Measurements from ENCODE around the gene RILP. TPM values are rescaled to one million over a fixed set of nuclear protein-coding genes. Genes with fewer than 3 reads are reported as not detected.

Gene RILP
- polyA plus RNA-seq, 5 donors: 6.2 to 10.2 (median 7.7) TPM

- DNase-seq: peak; percentile 95 to 96
Measured at GRCh38 chr17:1648963-1649843, 463 bp downstream of the RILP start.

DNA sequence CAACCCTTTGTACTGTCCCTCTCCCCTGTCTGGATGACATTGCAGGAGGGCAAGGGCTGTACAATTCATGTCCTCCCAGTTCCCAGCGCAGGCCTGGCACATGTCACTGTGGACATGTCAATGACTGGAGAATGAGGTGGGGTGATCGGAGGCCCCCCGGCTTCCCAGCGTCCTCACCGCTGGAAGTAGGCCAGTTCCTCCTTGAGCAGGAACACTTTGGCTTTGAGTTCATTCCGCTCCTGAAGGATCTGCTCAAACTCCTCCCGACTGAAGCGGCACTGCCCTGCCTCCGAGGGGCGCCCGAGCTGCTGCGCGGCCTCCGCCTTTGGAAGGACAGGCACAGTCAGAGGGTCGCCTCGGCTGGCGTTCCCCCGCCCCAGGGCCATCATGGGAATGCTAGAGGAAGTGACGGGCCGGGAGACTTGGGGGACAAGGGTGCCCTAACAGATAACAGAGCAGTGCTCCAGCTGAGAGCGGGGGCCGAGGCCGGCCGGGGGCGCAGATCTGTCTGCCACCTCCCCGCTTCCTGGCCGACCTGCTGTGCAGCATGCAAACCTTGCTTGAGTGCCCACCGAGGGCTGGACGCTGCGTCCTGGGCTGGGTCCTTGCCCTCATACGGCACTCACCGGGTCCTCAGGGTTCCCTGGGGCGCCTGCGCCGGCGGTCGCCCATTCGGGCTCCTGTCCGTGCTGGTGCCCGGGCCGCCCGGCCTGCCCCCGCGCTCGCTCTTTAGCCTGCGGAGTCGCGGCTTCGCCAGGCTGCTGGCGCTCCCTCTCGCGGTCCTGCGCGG lies 1.3 kb downstream of the RILP start:
- no peak for DNase-seq

GRCh38 chr17:1647802-1648171 lies 1.9 kb downstream of the RILP start:
- DNase-seq: no peak

DNA sequence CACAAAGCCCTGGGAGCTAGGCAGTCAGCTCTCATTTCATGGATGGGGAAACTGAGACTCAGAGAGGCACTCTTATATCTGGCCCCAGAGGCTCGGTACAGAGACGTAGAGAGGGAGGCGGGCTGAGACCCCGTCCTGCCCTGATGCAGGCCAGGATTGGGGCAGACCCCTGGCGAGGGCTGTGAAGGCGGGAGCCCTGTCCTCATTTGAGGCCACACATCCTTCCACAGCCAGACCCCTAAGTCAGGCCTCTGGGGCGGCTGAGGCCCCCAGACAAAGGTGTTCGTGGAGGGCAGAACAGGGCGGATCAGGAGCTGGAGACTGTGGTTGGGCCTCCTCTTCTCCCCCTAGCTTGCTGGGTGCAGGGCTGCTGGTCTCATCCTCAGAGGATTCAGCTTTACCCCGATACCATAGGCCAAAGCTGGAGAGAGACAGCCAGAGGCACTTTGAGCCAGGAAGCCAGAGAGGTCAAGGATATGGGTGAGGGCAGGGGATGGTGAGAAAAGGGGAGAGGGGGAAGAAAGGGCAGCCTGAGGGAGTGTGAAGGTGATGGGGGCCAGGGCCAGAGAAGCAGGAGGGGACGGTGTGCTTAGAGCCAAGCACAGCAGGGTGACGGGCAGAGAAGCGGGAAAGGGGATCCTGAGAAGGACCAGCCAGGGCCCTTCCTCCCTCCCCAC lies 3.3 kb downstream of the RILP start:
- no peak for DNase-seq

DNA sequence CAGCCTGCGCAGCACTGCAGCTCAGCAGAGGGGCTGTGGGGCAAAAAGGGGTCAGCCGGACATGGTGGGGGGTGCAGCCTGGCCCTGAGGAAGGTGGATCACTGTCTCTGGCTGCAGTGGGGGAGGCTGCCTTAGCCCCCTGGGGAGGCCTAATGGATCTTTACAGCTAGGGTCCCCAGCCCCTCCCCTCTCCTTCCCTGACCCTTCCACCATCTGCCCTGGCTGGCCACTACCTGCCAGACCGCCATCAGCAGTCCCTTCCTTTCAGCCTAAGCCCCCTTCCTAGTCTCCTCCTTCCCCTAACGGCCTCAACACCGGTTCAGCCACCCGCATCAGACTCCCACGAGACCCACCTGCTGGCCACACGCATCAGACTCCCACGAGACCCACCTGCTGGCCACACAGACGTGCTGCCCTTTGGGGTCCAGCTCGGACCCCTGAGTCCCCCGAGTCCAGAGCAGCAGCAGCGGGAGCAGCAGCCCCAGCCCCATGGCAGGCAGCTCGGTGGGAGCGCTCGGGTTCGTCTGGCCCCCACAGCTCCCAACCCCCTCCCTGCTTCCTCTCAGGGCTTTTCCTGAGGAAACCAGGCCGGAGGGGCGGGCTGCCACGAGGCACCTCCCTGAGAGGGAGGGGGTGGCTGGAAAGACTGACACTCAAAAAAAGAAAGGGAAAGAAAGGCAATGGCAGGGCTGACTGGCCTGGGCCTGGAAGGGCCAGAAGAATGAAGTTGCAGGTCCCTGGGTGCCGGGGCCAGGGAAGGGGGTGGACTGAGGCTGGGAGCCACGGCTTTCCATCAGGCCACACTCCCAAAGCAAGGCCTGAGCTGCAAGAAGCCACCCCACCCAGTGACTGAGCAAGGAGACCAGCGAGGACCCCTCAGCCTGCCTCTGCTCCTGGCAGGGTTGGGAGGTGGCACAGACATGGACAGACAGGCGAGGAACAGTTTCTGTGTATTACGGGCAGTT lies 4.2 kb downstream of the RILP start, which contains the start of gene SCARF1:
TSS of gene SCARF1 (minus strand) at position 526 of the 965 bp plus-strand sequence. CDS start at position 491, 35 bp downstream.
- no peak for DNase-seq

- DNase-seq: no peak
Measured at GRCh38 chr17:1644493-1645206, 5.0 kb downstream of the RILP start.

- DNase-seq: no peak
Measured at GRCh38 chr17:1643999-1644492, 5.6 kb downstream of the RILP start.

GRCh38 chr17:1643293-1643998 lies 6.2 kb downstream of the RILP start:
- no peak for DNase-seq

GRCh38 chr17:1641065-1641403 lies 8.6 kb downstream of the RILP start:
- no peak for DNase-seq

DNA sequence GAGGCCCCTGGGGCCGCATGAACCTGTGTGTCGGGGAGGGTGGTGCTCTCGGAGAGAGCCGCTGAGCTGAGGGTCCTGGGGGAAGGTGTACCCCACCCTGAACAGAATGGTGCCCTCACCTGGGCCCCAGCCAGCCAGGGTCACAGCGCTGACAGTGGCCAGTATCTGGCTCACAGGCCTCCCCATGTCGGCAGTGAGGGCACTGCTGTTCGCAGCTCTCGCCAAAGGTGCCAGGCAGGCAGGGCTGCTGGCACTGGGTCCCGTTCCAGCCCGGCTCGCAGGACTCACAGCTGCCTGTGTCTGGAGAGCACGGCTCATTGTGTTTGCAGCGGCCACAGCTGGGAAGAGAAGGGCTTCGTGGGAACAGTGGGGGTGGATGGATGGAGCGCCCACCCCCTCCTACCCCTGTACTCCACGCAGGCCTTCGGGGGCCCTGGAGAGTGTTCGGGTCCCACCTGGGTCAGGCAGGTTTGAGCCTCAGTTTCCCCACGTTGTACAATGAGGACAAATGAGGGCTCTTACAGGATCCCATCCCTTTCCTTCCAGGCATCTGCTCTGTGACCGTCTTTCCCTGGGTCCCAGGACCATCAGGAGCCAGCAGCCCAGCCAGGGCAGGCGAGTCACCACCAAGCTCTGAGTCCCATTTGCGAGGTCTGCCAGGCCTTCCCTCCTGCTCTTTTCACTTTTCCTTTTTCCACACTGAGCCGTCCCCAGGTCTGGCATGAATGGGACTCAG lies 9.2 kb downstream of the RILP start:
- no peak for DNase-seq

GRCh38 chr17:1639549-1640180 lies 10.0 kb downstream of the RILP start:
- no peak for DNase-seq

GRCh38 chr17:1638624-1639300 lies 10.9 kb downstream of the RILP start:
- DNase-seq: no peak

GRCh38 chr17:1638171-1638590 lies 11.5 kb downstream of the RILP start:
- DNase-seq: no peak

DNA sequence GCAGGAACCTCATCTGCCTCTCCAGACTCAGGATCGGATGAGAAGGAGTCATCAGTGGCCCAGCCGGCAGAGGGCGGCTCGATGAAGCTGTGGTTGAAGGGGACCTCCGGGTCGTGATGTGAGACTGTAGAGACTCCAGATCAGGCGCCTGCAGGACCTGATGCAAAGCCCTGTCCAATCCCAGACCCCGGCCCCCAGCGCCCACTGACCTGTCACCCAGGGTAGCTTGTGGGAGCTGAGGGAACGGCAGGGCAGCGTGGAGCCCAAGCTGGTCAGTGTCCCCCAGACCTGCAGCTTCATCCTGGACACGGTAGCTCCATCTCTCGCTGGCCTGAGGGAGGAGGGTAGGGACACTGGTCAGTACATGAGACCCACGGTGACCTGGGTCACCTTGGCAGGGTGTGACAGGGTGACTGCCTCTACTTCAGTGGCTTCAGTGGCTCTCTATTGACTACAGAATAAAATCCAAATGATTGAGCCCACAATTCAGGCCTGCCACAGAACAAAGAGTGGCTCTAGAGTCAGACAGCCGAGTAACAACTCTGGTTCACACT lies 12.9 kb downstream of the RILP start:
- DNase-seq: no peak

DNA sequence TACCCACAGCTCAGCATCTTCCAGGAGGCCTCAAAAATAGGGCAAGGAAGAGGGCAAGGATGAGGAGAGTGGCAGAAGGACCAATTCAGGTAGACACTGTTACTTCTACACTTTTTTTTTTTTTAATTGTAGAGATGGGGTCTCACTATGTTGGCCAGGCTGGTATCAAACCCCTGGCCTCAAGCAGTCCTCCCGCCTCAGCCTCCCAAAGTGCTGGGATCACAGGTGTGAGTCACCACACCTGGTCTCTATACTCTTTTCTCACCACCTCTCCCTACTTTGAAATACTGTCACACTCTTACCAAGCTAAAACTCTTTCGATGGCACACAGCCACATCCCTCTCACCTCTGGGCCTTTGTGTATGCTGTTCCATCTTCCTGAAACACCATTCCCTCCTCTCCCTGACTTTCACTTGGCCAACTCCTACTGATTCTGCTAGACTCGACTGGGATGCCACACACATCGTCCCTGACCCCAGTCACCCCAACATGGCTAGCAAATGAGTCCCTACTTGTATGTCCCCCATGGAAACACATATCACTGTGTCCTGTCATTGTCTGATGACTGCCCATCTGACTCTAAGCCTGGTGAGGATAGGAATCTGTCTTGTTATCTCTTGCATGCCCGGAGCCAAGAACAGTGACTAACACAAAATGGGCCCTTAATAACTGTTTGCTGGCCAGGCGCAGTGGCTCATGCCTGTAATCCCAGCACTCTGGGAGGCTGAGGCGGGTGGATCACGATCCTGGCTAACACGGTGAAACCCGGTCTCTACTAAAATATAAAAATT lies 13.8 kb downstream of the RILP start:
- DNase-seq: no peak

GRCh38 chr17:1634841-1635650 lies 14.6 kb downstream of the RILP start:
- no peak for DNase-seq
